ENCODE measurements around the gene VTI1A.
"Not testable (repeated sequence)": the region's sequence is repeated elsewhere in the genome, so short reads cannot be mapped to it uniquely, and the experiment has no call there.

VTI1A gene

GRCh38 chr10:112446855-112447619 is at the start of gene VTI1A, which contains the start of gene ZDHHC6:
VTI1A (plus strand) TSS chr10:112447215; CDS start chr10:112447374, 159 bp downstream.
ZDHHC6 (minus strand) TSS chr10:112446914; CDS start chr10:112445436, 1,478 bp downstream.
- peak; percentile 74 to 78 for DNase-seq (ENCODE audit: low read depth in 1 of 2, low spot score in 1 of 2)

- no peak for DNase-seq (ENCODE audit: low read depth in 1 of 2, low spot score in 1 of 2)
Observed at GRCh38 chr10:112397592-112397991, 49.4 kb upstream of the VTI1A start.

GRCh38 chr10:112402917-112403316 is 44.1 kb upstream of the VTI1A start:
- no peak for DNase-seq (ENCODE audit: low read depth in 1 of 2, low spot score in 1 of 2)

- DNase-seq (ENCODE audit: low read depth in 1 of 2, low spot score in 1 of 2) = no peak
Observed at GRCh38 chr10:112404617-112405016, 42.4 kb upstream of the VTI1A start.

- not testable (repeated sequence) for DNase-seq (ENCODE audit: low read depth in 1 of 2, low spot score in 1 of 2)
Observed at GRCh38 chr10:112406806-112407205, 40.2 kb upstream of the VTI1A start.

GRCh38 chr10:112407696-112408095 is 39.3 kb upstream of the VTI1A start:
- DNase-seq (ENCODE audit: low read depth in 1 of 2, low spot score in 1 of 2) = no peak

GRCh38 chr10:112409299-112409698 is 37.7 kb upstream of the VTI1A start:
- DNase-seq (ENCODE audit: low read depth in 1 of 2, low spot score in 1 of 2) = no peak

GRCh38 chr10:112409755-112410154 is 37.3 kb upstream of the VTI1A start:
- DNase-seq (ENCODE audit: low read depth in 1 of 2, low spot score in 1 of 2) = no peak

GRCh38 chr10:112412696-112413095 is 34.3 kb upstream of the VTI1A start:
- no peak for DNase-seq (ENCODE audit: low read depth in 1 of 2, low spot score in 1 of 2)

GRCh38 chr10:112421731-112422130 is 25.3 kb upstream of the VTI1A start:
- no peak for DNase-seq (ENCODE audit: low read depth in 1 of 2, low spot score in 1 of 2)

GRCh38 chr10:112424651-112425050 is 22.4 kb upstream of the VTI1A start:
- DNase-seq (ENCODE audit: low read depth in 1 of 2, low spot score in 1 of 2) = no peak

GRCh38 chr10:112426111-112426510 is 20.9 kb upstream of the VTI1A start:
- no peak for DNase-seq (ENCODE audit: low read depth in 1 of 2, low spot score in 1 of 2)

GRCh38 chr10:112429147-112429546 is 17.9 kb upstream of the VTI1A start:
- DNase-seq (ENCODE audit: low read depth in 1 of 2, low spot score in 1 of 2) = no peak

- no peak for DNase-seq (ENCODE audit: low read depth in 1 of 2, low spot score in 1 of 2)
Observed at GRCh38 chr10:112429654-112430230, 17.3 kb upstream of the VTI1A start.

- no peak for DNase-seq (ENCODE audit: low read depth in 1 of 2, low spot score in 1 of 2)
Observed at GRCh38 chr10:112433136-112433535, 13.9 kb upstream of the VTI1A start.

- DNase-seq (ENCODE audit: low read depth in 1 of 2, low spot score in 1 of 2) = no peak
Observed at GRCh38 chr10:112434988-112435619, 11.9 kb upstream of the VTI1A start.

GRCh38 chr10:112438356-112438755 is 8.7 kb upstream of the VTI1A start:
- DNase-seq (ENCODE audit: low read depth in 1 of 2, low spot score in 1 of 2) = no peak

GRCh38 chr10:112441520-112441919 is 5.5 kb upstream of the VTI1A start:
- DNase-seq (ENCODE audit: low read depth in 1 of 2, low spot score in 1 of 2) = no peak

- no peak for DNase-seq (ENCODE audit: low read depth in 1 of 2, low spot score in 1 of 2)
Observed at GRCh38 chr10:112442063-112442462, 5.0 kb upstream of the VTI1A start.

GRCh38 chr10:112446055-112446854 is 760 bp upstream of the VTI1A start:
- DNase-seq (ENCODE audit: low read depth in 1 of 2, low spot score in 1 of 2) = no peak

- DNase-seq (ENCODE audit: low read depth in 1 of 2, low spot score in 1 of 2) = no peak
Observed at GRCh38 chr10:112447620-112447928, 559 bp downstream of the VTI1A start.

- no peak for DNase-seq (ENCODE audit: low read depth in 1 of 2, low spot score in 1 of 2)
Observed at GRCh38 chr10:112448888-112449287, 1.9 kb downstream of the VTI1A start.

Data from activated CD4-positive, alpha-beta T cell treated with anti-CD3 and anti-CD28 coated beads, Interleukin-2, amount 50 U/mL, for 24 hours (primary cell).